Thoracic aorta (tissue), 2 donors: ENCODE measurements around the gene TEX48. TPM values are rescaled to one million over a fixed set of nuclear protein-coding genes. Genes with fewer than 3 reads are reported as not detected.

Experiments used
- ATAC-seq: fragments of 150-250 bp; one replicate; pipeline ENCODE4 v1.8.0; 2017; ENCODE audit warnings: low read depth; ENCODE audit not compliant: insufficient number of reproducible peaks, low FRiP score
- DNase-seq: peaks from one replicate; pipeline ENCODE4 v3.0.0-alpha.2; 2020; ENCODE audit warnings: low spot score
- H3K27ac ChIP-seq, 2 donors: fragments of 200-600 bp; sonication (generic); 1 replicate in 1 of 2; 2 replicates in 1 of 2; pipeline ENCODE4 v1.5.1; 2016; ENCODE audit warnings: mild to moderate bottlenecking in 2 of 2, moderate library complexity in 2 of 2
- H3K27me3 ChIP-seq: fragments of 200-600 bp; sonication (generic); replicated peaks from 2 replicates; pipeline ENCODE4 v1.6.0; 2016; ENCODE audit warnings: mild to moderate bottlenecking; ENCODE audit not compliant: insufficient read depth
- H3K36me3 ChIP-seq: fragments of 200-600 bp; sonication (generic); one replicate; pipeline ENCODE4 v1.5.1; 2016
- H3K4me1 ChIP-seq, 2 donors: fragments of 200-600 bp; sonication (generic); 1 replicate in 1 of 2; 2 replicates in 1 of 2; pipeline versions ENCODE4 v1.5.1 to v1.6.0; 2016; ENCODE audit warnings: low read depth in 2 of 2, mild to moderate bottlenecking in 1 of 2; ENCODE audit not compliant: control insufficient read depth in 1 of 2
- H3K4me3 ChIP-seq: fragments of 200-600 bp; sonication (generic); 2 replicates; pipeline ENCODE4 v1.5.1; 2016; ENCODE audit warnings: mild to moderate bottlenecking
- H3K9me3 ChIP-seq: fragments of 200-600 bp; sonication (generic); 2 replicates; pipeline ENCODE4 v1.5.1; 2016
- total RNA-seq, 2 donors: library from RNA; depleted of rRNA; stranded (reverse); fragments of >200 nt; gene quantifications; one replicate each; pipeline versions ENCODE4 v1.1.0 to v1.2.3, GENCODE V29; 2016
- TF ChIP-seq, protein P1 (sequence below): fragments of 200-600 bp; sonication (generic); IDR thresholded peaks from one replicate; pipeline ENCODE4 v1.5.1; 2019; ENCODE audit warnings: antibody characterized with exemption

TEX48 gene
- total RNA-seq, 2 donors from 2014 or later = not detected

DNA sequence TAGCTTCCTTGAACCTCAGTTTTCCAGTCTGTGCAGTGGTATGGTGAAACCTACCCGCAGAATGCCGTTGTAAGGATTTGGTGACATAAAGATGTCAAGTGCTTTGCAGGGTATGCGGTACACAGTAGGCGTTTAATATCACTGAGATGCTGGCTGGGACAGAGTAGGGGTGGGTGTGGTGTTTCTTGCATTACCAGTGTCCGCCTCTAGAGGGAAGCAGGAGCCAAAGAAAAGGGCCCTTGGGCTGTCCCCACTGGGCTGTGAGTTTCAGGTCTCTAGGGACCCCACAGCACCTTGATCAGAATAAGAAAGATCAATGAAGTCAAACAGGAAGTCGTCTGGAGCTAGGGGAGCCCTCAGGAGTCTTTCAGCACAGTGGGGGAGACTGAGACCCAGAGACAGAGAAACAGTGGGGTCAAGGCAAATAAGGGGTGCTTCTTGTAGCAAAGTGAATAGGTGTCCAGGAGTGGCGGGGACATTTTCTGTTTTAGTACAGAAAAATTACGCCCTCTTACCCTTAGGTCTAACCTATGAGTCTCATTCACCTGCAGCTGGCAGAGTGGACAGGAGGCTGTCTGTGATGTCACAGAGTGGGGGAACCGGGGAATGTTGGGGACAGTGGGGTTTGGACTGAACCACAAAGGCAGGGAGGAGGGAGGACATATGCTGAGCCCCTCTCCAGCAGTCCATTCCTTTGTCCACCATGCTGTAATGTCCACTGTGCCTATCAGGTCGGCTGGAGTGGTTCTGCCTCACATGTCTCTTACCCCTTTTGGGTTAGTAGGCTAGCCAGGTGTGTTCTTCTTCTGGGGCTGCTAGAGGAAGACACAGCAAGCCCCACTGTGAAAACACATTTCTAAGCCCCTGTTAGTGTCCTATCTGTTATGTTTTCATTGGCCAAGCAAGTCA lies 19.7 kb downstream of the TEX48 start:
- Histone ChIP-seq H3K27me3 (no peaks in the 10 kb centered on the region), H3K4me1 (no peaks in the 10 kb centered on the region), H3K9me3 (no peaks in the 10 kb centered on the region), H3K4me3 (no peak overlapping the region), H3K36me3 (no peaks in the 10 kb centered on the region), H3K27ac (no peak overlapping the region)
- DNase-seq = no peak
- no peak for ATAC-seq
- TF ChIP-seq, protein P1, sequence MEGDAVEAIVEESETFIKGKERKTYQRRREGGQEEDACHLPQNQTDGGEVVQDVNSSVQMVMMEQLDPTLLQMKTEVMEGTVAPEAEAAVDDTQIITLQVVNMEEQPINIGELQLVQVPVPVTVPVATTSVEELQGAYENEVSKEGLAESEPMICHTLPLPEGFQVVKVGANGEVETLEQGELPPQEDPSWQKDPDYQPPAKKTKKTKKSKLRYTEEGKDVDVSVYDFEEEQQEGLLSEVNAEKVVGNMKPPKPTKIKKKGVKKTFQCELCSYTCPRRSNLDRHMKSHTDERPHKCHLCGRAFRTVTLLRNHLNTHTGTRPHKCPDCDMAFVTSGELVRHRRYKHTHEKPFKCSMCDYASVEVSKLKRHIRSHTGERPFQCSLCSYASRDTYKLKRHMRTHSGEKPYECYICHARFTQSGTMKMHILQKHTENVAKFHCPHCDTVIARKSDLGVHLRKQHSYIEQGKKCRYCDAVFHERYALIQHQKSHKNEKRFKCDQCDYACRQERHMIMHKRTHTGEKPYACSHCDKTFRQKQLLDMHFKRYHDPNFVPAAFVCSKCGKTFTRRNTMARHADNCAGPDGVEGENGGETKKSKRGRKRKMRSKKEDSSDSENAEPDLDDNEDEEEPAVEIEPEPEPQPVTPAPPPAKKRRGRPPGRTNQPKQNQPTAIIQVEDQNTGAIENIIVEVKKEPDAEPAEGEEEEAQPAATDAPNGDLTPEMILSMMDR = peak; percentile 72

DNA sequence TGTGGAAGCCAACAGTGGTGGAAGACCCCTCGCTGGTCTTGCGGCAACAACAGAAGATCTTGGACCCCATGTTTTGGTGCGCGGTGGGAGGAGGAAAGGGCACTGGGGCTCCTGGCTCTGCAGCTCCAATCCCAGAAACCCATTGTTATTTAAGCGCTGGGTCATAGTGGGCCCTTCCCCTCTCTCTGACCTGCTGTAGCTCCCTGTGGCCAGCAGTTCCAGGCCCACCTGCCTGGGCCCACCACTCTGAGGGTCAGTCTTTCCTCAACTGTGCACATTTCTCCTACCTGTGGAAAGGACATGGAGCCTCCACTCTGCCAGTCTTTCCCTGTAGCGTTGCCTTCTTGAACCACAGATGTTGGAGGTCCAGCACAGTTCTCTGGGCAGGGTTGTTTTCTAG lies 24.3 kb downstream of the TEX48 start, which contains the start of gene TEX53:
Gene TEX53 (minus strand): TSS at position 101 of the 400 bp plus-strand sequence. CDS start 31 bp downstream, at position 70.
- H3K27me3 ChIP-seq = no peaks in the 10 kb centered on the region
- no peaks in the 10 kb centered on the region for H3K9me3 ChIP-seq
- no peak within 1 kb of the TSS for H3K4me3 ChIP-seq
- ATAC-seq (no peak), DNase-seq (no peak)
- no peak within 1 kb of the TSS for H3K27ac ChIP-seq
- TF ChIP-seq, protein P1 = no peak
- H3K36me3 ChIP-seq = no peaks in the 10 kb centered on the region
- H3K4me1 ChIP-seq = no peaks in the 10 kb centered on the region

DNA sequence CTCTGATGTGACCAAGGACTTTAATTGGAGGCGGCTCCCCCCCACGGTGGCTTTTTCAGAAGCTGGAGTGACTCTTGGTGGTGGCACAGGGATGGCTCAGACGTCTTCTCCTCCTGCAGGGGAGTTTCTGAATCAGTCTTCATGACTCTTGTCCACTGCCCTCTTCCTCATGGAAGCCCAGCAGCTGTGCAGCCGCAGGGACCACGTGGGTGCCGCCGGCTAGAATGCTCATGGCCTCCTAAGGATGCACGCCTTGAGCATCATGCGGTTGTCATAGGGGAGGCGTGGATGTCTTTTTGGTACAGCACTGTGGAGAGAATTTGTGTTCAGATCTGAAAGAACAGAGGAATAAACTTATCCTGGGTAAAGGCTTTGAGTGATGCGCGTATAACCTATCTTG lies 25.7 kb downstream of the TEX48 start:
- Histone ChIP-seq H3K9me3 (no peaks in the 10 kb centered on the region), H3K27me3 (no peaks in the 10 kb centered on the region), H3K27ac (no peak overlapping the region), H3K4me3 (no peak overlapping the region), H3K4me1 (no peaks in the 10 kb centered on the region), H3K36me3 (no peaks in the 10 kb centered on the region)
- ATAC-seq (no peak), DNase-seq (no peak)
- TF ChIP-seq, protein P1 = no peak

DNA sequence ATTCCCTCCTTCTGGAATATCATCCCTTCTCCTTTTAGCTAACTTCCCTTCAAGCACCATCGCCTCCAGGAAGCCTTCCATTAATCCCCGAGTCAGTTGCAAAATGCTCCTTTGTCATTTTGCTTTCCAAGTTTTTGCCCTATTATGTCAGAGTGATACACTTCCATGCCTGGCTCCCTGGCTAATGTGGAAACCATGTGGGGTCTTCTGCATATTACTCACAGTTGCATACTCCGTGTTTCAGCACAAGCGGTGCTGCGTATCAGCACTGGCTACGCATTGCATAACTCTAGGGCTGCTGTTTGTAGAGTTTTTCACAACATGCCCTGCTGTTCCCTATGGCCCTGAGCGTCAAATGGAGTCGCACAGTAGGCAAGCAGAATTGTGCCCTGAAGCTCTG lies 26.3 kb downstream of the TEX48 start:
- ATAC-seq = no peak
- no peaks in the 10 kb centered on the region for H3K4me1 ChIP-seq
- TF ChIP-seq, protein P1 = no peak

DNA sequence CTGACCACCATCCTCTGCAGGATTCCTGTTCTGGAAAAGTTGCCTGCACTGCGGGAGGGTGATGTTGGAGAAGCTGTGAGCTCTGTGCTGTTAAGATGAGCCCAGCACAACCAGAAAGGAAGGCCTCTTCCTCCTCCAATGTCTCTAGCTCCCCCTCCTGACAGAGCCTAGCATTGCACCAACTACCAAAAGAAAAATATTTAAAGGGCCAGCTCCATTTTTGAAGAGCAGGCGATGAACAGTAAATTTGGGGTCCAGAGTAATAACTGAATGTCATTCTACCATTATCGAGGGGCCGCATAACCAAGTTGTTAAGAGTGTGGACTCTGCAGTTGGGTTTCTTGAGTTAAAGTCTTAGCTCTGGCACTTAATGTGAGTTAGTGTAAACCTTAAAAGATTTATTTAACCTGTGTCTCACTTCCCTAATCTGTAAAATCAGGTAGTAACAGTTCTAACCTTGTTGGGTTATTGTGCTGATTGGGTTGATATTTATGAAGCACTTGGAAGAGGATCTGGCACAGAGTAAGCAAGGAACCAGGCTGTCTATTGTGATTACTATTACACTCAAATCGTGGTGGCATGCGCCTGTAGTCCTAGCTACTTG lies 28.3 kb downstream of the TEX48 start:
- no peak for ATAC-seq
- TF ChIP-seq, protein P1 = peak; percentile 84
- Histone ChIP-seq H3K4me1 (no peaks in the 10 kb centered on the region), H3K27ac (no peak overlapping the region), H3K27me3 (no peaks in the 10 kb centered on the region), H3K9me3 (no peaks in the 10 kb centered on the region), H3K36me3 (no peaks in the 10 kb centered on the region), H3K4me3 (no peak overlapping the region)
- peak; percentile 32 for DNase-seq

More for the DNA sequence above, 26.3 kb downstream of the TEX48 start:
- H3K27me3 ChIP-seq = no peaks in the 10 kb centered on the region
- H3K4me3 ChIP-seq = no peak overlapping the region
- no peaks in the 10 kb centered on the region for H3K36me3 ChIP-seq
- DNase-seq = no peak
- H3K27ac ChIP-seq = no peak overlapping the region
- no peaks in the 10 kb centered on the region for H3K9me3 ChIP-seq
